Eye (tissue), 1 donor: ENCODE measurements around the gene NEK6.

Experiments
- DNase-seq: peaks from one replicate; pipeline ENCODE4 v3.0.0-alpha.2; 2015

The NEK6 gene

DNA sequence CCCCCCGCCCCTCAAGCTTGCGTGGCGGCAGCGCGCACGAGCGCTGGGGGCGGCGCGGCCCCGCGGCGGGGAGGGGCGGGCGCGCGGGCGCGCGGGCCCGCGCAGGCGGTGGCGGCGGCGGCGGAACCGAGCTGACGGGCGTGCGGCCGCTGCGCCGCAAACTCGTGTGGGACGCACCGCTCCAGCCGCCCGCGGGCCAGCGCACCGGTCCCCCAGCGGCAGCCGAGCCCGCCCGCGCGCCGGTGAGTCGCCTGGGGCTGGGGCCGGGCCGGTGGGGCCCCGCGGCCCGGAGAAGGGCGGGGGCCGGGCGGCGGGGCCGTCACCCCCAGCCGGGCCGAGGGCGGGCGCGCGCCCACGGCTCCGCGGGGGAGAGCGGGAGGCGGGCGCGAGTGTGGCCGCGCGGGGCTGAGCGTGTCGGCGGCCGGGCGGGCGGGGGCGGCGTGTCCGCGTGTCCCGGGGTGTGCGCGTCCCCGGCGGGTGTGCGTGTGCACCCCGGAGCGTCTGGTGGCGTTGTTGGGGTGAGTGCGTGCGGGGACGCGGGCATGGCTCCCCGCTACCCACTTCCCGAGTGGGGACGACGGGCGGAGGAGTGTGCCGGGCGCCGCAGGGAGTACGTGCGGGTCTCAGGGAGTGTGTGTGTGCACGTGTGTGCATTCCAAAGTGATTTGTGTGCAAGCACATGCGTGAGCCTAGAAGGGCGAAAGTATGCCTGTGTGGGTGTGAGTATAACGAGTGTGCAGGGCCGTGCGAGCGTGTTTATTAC lies at the start of gene NEK6:
TSS of gene NEK6 (plus strand) at position 106 of the 763 bp plus-strand sequence. CDS start 44,016 bp downstream, outside the sequence.
- peak; percentile 77 for DNase-seq

DNA sequence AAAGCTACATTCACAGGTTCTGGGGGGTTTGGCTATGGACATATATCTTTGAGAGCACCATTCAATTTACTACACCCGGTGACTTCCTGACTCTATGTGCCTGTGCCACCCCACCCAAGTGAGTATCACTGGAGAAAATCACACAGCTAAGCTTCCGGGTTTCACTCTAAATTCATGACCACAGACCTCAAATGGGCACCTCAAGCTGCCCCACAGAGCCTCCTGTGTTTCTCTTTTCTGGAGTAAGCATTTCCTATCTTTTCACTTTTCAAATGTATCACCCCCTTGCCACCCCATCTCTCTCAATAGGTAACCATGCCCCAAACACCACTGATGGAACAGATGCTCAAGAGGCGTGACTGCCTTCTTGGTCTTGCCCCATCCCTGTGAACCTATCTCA lies 49.2 kb upstream of the NEK6 start:
- DNase-seq: no peak

DNA sequence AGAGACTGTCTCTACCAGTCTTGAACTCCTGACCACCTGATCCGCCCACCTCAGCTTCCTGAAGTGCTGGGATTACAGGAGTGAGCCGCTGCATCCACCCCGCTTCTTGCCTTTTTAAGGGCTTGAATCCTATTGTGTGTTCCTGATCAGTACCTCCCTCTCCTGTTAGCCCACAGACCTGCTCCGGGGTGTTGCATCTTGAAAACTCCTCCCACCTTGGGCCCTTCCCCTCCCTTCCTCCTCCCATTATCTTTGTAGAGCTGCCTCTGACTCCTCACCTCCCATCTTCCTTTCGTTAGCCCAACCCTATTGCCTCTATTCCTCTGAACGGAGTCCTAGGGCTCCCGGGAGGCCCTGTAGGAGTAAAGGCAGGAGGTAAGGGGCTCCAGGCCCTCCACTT lies 48.5 kb upstream of the NEK6 start:
- no peak for DNase-seq

DNA sequence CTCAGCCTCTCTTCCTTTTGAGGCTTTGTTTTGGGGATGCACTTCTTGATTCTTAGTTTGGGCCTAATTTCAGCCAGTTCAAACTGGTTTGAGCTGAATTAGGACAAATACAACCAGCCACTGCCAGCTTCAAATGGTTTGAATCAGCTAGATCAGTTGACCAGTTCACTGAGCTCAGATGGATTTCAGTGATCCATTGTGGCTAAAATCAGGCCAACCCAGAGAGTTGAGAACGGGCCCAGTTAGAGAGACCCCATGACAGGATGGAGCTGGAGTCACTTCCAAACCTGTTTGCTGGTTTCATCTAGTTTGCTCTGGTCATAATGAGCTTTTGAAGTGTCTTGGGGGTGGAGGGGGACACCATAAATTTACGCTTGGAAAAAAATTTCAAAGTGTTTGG lies 48.0 kb upstream of the NEK6 start:
- DNase-seq: no peak

DNA sequence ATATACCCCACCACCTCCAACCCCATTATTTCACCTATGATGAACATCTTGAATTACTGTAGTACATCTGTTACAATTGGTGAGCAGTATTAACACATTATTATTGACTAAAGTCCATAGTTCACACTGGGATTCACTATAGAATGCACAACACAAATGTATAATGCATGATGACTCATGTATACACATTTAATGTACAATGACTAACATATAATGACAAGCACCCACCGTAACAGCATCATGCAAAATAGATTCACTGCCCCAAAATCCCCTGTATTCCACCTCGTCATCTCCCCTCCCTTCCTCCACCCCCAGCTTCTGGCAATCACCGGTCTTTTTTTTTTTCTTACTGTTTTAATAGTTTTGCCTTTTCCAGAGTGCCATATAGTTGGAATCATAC lies 47.1 kb upstream of the NEK6 start:
- no peak for DNase-seq

DNA sequence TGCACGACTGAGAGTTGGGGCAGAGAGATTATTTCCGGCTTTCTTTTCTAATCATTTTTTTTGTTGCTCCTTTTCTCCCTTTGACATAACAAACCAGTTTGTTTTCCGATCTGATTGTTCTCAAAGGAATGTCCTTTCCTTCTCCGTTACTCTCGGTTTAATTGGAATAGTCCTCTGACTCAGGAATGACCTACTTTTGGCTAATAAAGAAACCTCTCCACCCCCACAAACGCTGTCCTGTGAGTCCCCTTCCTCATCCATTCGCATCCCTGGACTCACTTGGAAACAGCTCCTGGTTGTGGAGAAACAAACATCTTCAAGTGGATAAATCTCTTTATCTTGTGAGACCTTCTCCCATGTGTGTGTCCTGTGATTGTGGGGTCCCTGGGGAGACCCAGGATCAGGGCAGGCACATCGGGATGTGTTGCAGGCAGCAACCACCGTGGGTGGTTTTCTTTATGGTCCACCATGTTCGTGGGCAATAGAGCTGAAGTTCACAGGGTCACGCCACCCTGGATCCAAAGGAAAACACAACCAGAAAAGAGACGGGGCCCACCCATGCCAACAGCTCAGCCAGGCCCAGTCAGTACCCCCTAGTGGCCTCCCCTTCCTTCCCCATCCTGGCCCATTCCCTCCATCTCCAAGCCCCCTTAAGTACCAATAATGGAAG lies 45.2 kb upstream of the NEK6 start:
- DNase-seq: peak; percentile 68

- DNase-seq: no peak
These were observed 44.4 kb upstream of the NEK6 start for GRCh38 chr9:124213396-124213795.

GRCh38 chr9:124214116-124214515 lies 43.6 kb upstream of the NEK6 start:
- DNase-seq: no peak

GRCh38 chr9:124214596-124215367 lies 43.0 kb upstream of the NEK6 start:
- DNase-seq: peak; percentile 14

GRCh38 chr9:124215368-124215910 lies 42.3 kb upstream of the NEK6 start:
- no peak for DNase-seq

DNA sequence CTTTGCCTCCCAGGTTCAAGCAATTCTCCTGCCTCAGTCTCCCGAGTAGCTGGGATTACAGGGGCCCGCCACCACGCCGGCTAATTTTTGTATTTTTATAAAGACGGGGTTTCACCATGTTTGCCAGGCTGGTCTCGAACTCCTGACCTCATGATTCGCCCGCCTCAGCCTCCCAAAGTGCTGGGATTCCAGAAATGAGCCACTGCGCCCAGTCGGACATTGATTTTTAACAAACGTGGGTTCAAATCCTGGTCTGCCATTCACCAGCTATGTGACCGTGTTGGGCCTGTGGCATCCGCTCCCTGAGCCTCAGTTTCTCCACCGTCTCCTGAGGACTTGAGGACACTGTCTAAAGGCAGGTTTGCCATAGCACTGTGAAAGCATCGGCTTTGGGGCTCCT lies 41.8 kb upstream of the NEK6 start:
- no peak for DNase-seq

GRCh38 chr9:124216474-124217176 lies 41.1 kb upstream of the NEK6 start:
- DNase-seq: no peak

GRCh38 chr9:124217836-124218437 lies 39.8 kb upstream of the NEK6 start:
- DNase-seq: no peak

DNA sequence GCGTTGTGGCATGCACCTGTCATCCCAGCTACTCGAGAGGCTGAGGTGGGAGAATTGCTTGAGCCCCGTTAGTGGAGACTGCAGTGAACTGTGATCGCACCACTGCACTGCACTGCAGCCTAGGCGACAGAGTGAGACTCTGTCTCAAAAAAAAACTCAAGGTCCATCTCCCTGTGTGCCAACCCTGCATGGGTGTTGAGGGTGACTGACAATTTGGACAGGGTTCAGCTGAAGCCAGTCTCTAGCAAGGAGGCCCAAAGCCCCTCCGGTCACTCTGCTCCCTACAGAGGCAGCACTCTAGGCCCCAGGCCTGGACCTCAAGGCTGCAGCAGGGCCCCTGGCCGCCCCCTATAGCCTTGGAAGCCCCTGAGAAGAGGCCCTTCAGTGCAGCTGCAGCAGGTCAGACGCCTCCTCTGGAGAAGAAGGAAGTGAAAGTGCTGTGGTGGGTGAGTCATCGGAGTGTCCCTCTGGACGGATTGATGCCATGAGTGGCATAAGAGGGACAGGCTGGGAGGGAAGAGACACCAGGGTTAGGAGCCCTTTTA lies 39.2 kb upstream of the NEK6 start:
- DNase-seq: no peak

- DNase-seq: no peak
These were observed 38.7 kb upstream of the NEK6 start for GRCh38 chr9:124218987-124219461.

- DNase-seq: no peak
These were observed 36.8 kb upstream of the NEK6 start for GRCh38 chr9:124220946-124221451.

DNA sequence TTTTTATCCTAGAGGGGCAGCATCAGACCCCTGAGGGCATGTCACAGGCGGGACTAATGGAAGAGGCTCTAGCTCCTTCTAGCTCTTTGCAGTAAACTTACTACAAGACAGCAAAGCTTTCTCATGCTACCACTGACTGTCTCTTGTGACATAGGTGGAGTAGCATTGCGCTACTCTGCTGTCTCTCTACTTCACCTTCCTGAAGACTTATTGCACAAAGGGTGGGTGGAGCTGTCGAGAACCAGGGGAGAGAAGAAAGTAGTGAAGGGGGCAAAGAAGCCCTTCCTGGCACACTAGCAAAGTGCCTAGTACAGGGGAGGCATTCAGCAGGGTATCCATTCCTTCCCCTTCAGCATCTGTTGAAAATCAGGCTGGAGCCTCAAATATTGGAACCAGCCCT lies 36.1 kb upstream of the NEK6 start:
- DNase-seq: no peak

- no peak for DNase-seq
These were observed 35.6 kb upstream of the NEK6 start for GRCh38 chr9:124222109-124222508.

- no peak for DNase-seq
These were observed 34.6 kb upstream of the NEK6 start for GRCh38 chr9:124222918-124223720.

DNA sequence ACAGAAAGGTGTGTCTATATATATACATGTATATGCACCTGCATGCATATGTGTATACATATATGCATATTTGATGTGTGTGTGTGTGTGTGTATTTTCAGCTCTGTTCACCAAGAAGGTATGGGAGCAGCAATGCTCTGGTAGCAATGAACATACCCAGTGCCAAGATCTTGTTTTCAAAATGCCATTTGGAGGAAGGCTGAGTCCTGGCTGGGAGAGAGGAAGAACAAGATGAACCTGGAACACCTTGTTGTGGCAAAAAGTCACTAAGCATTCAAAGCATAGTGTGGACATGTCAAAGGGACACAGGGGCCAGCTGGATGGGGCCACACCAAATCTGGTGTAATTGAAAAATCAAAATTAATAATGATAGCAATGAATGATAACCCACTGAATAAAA lies 31.8 kb upstream of the NEK6 start:
- DNase-seq: no peak

DNA sequence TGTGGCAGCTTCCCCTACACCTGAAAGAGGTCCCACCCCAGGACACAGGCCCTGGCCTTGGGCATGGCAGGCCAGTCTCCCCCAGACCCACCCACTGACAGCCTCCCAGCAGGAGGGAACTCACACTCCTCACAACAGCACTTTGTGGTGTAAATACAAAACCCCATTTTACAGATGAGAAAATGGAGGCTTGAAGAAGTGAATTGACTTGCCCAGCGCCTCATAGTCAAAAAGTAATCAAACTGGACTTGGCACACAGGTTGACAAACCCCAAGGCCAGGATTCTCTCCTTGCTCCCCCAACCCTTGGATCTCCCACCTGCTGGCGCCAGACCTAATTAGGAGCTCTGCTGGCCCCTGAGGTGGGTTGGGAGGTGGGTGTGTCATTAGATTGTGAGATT lies 29.2 kb upstream of the NEK6 start:
- no peak for DNase-seq
